Erythroblast (primary cell): ENCODE results near the gene MRPS15.
"Not testable (repeated sequence)": the region's sequence is repeated elsewhere in the genome, so short reads cannot be mapped to it uniquely, and the experiment has no call there.

ENCODE experiments used
- DNase-seq, 2 experiments: peaks; one replicate each; lab custom pipeline; 2025; lab: John Stamatoyannopoulos, UW
- GATA1 ChIP-seq: IDR thresholded peaks from 2 replicates; pipeline ENCODE4 v1.6.1; 2011; ENCODE audit warnings: low read depth, mild to moderate bottlenecking, control low read depth, low read length, moderate library complexity
- POLR2A ChIP-seq: IDR thresholded peaks from 2 replicates; pipeline ENCODE4 v1.6.1; 2011; ENCODE audit warnings: mild to moderate bottlenecking, low read length

The MRPS15 gene

GRCh38 chr1:36492491-36492890, 28.3 kb upstream of the MRPS15 start:
- TF ChIP-seq GATA1 (no peak), POLR2A (no peak)
- DNase-seq: peak; percentile 10 to 62

GRCh38 chr1:36489258-36490051, 25.3 kb upstream of the MRPS15 start:
- DNase-seq: not testable (repeated sequence)

DNA sequence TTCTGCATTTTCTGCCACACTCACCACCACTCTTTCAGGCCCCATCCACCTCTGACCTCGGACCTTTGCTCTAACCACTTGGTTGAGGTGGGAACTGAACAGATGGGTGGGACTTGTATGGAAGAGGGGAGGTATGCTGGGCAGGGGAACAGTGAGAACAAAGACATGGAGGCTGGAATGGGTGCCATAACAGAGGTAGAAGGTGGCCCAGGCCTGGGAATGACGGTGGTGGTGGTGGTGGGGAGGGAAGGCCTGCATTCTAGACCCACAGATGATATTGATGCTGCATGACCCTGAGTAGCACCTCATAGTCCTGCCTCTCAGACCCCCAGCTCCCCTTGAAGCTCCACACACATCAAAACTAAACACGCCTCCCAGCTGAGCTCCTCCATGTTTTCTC, 23.7 kb upstream of the MRPS15 start:
- DNase-seq: no peak
- TF ChIP-seq GATA1 (no peak), POLR2A (no peak)

GRCh38 chr1:36487336-36487725, 23.1 kb upstream of the MRPS15 start:
- DNase-seq: not testable (repeated sequence)

DNA sequence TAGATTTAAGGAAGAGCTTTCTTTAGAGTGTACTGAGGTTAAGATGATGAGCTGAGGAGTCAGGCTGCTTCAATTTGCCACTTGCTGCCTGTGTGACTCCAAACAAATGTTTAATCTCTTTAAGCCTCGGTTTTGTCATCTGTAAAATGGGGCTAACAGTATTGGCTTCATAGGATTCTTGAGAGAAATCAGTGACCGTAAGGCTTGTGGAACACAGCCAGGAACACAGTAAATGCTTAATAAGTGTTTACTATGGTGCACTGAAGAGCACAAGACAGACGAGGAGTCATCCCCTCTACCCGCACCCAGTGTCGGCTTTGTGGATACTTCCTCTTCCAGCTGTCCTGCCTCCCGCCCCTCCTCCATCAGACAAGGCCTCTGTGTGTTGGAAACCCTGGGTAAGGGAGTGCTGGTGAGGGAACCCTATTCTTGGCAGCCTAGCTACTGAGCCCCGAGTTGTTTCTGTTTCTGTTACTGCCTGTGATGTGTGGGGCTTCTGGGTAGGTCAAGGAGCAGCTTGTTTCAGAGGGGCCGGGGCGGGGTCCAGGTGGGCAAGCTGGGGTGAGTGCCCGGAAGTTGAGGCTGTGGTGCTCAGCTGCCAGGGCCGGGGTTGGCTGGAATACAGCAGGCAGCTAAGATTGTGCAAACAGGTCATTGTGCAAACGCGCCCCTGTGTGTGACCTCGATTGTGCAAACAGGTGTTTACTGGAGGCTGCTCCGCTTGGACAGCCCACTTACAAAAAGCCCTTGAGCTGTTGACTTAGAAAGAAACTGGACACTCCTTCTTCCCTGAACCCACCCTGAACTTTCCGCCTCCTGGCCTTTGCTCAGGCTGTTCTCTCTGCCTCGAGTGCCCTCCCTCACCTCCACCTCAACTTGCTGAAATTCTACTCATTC, 22.5 kb upstream of the MRPS15 start:
- DNase-seq: peak in 1 of 2 experiments; percentile 7
- TF ChIP-seq POLR2A: no peak
- no peak for TF ChIP-seq GATA1

DNA sequence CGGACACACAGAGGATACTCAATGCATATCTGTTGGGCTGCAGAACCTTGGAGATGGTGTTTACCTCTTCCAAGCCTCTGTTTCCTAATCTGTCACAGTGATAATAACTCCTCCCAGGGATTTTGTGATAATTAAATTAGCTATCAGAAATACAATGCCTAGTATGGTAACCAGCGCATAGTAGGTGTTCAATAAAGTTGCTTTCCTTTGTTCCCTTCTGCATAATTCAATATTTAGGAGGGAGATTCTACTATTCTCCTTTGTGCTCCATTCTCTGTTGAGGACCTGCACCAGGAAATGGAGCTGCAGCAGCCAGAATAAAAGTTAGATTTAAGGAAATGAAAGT, 21.9 kb upstream of the MRPS15 start:
- TF ChIP-seq POLR2A (no peak), GATA1 (no peak)
- DNase-seq: no peak

GRCh38 chr1:36484099-36484498, 19.9 kb upstream of the MRPS15 start:
- no peak for DNase-seq
- no peak for TF ChIP-seq GATA1
- TF ChIP-seq POLR2A: no peak

GRCh38 chr1:36482724-36483388, 18.7 kb upstream of the MRPS15 start, which contains the start of gene CSF3R:
Gene CSF3R, minus strand, starts transcription at chr1:36482913. Its CDS starts 3,417 bp downstream, at chr1:36479496.
- no peak for DNase-seq
- TF ChIP-seq GATA1 (no peak), POLR2A (no peak)

DNA sequence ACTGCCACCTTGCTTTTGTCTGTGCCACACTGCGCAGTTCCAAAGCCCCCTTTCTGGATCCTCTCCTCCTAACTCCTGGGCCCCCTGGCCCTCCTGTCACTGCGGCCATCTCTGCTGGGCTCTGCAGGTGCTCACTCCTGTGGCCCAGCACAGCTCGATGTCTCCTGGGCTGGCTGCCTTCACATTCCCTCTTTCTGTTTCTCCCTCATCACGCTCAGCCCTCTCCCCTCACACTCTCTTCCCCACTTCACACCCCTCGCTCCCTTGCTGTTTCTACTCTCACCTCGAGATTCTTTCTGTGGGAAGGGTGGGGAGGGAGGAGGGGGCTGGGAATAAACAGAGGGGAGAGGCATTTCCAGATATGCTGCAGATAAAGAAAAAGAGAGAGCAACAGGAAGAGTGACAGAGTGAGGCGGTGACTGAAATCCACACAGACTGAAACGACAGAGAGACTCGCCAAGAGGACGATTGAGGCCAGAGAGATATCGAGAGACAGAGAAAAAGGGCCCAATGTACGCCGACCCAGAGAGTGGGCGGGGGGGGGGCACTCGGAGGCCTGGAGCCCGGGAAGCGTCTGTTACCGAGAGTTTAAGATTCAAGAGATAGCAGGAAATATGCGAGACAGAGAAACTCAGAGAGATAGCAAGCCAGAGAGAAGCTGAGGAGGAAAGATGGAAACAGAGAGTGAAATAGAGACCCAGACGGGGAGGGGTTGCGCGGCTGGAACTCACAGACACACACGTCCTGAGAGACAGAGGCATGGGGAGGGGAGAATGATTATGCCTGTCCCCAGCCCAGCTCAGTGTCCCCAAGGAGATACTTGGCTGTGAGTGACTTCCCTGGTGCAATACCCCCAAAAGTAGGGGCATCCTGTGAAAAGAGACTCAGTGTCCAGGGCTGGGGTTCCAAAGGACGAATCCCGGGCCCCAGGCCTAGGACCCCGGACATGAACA, 17.9 kb upstream of the MRPS15 start:
- peak in 1 of 2 experiments; percentile 17 for DNase-seq
- no peak for TF ChIP-seq POLR2A
- TF ChIP-seq GATA1: no peak

DNA sequence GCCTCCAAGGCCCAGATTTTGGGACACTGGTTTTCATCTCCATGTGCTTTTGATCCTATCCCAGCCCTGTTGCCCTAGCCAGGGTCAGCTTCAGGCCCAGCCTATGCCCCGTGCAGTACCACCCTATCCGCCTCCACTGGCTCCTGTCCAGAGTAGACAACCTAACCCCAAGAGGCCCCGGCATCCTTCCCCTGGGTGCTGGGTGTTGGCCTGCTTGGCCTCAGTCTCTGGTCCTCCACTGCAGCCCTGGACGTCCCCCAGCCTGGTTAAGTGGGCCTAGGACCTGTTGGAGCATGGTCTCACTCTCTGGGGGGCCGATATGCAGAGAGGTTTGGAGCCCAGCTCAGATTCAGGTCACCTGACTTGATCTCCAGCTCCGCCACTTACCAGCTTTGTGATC, 16.9 kb upstream of the MRPS15 start:
- DNase-seq: no peak
- TF ChIP-seq POLR2A (no peak), GATA1 (no peak)

- no peak for DNase-seq
- TF ChIP-seq GATA1 (no peak), POLR2A (no peak)
Observed at GRCh38 chr1:36480161-36480560, 16.0 kb upstream of the MRPS15 start.

DNA sequence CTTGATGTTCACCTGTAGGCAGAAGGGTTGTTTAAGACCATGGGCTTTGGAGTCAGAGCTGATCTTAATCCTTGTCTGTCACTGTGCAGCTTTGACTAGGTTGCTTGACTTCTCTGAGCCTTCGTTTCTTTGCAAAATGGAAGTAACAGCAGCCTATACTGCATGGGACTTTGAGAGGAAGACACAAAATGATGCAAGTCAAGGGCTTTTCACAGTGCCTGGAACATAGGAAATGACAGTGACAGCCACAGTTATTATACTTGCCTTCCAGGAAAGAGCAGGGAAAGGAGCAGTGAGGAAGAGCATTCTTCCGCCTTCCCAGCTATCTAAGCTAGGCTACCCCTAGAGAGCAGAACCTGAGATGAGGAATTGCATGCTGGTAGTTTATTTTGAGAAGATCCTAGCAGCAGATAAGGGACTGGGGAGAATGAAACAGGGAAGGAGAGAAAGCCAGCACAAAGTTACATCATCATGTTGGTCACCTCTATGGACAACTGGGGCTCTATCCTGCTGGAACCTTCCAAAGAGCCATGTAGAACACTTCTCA, 15.4 kb upstream of the MRPS15 start:
- TF ChIP-seq GATA1 (no peak), POLR2A (no peak)
- DNase-seq: no peak

DNA sequence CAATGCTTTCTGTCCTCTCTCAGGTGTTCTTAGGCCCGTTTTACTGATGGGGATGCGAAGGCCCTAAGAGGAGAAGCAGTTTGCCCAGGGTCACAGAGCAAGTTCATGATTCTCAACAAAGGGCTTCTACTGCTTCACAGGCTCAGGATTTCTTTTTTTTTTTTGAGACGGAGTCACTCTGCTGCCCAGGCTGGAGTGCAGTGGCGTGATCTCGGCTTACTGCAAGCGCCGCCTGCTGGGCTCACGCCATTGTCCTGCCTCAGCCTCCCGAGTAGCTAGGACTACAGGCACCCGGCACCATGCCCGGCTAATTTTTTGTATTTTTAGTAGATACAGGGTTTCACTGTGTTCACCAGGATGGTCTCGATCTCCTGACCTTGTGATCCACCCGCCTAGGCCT, 13.4 kb upstream of the MRPS15 start:
- not testable (repeated sequence) for DNase-seq
